ENCODE results near the gene VPS16. TPM values are rescaled to one million over a fixed set of nuclear protein-coding genes. Genes with fewer than 3 reads are reported as not detected.

VPS16 gene
- total RNA-seq, 1 experiment from 2014 or later, result 49.9 TPM

DNA sequence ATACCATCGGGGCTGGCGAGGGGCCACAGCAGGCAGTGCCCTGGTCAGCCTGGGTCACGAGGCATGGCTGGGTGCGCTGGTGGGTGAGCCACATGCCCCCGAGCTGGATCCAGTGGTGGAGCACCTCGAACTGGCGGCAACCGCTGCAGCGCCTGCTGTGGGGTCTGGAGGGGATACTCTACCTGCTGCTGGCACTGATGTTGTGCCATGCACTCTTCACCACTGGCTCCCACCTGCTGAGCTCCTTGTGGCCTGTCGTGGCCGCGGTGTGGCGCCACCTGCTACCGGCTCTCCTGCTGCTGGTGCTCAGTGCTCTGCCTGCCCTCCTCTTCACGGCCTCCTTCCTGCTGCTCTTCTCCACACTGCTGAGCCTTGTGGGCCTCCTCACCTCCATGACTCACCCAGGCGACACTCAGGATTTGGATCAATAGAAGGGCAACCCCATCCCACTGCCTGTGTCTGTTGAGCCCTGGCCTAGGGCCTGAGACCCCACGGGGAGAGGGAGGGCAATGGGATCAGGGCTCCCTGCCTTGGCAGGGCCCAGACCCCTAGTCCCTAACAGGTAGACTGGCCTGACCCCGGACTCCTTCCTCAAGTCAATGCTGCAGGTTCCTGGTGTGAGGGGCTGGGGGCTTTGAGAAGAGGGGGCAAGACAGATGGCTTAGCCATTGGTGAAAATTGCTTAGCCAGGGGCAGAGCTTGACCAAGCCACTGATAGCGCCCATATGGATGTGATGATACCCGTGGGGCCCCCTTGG, 23.8 kb upstream of the VPS16 start:
- H2AFZ ChIP-seq (ENCODE audit: low read length), result no peak overlapping the region
- no peak overlapping the region for H3K9ac ChIP-seq (ENCODE audit: low read length)
- no peaks in the 10 kb centered on the region for H3F3A ChIP-seq (ENCODE audit: low read length, unreplicated experiment)
- CTCF ChIA-PET, result no interaction called here
- H3K9me2 ChIP-seq (replicated peaks; ENCODE audit: low read length), result no peaks in the 10 kb centered on the region
- no peaks in the 10 kb centered on the region for H4K20me1 ChIP-seq (ENCODE audit: low read length)
- peaks cover 19% of the 10 kb centered on the region for H3K4me1 ChIP-seq (ENCODE audit: insufficient read depth, low read length)
- no peak overlapping the region for H3K4me3 ChIP-seq (ENCODE audit: low read length)
- H3K36me3 ChIP-seq (ENCODE audit: low read depth, low read length), result no peaks in the 10 kb centered on the region
- intact Hi-C loops (cut with micrococcal nuclease), result no loop called here
- no peaks in the 10 kb centered on the region for H3K79me2 ChIP-seq (ENCODE audit: low read length)
- BruUV-seq (replicated peaks), result no TSS peak
- TF ChIP-seq EZH2 (IDR thresholded peaks at IDR 0.05; ENCODE audit: low read length, unreplicated experiment) (no peak), EZH2phosphoT487 (IDR thresholded peaks at IDR 0.05; ENCODE audit: borderline replicate concordance, low read length) (no peak)
- TF ChIP-seq, protein P1, sequence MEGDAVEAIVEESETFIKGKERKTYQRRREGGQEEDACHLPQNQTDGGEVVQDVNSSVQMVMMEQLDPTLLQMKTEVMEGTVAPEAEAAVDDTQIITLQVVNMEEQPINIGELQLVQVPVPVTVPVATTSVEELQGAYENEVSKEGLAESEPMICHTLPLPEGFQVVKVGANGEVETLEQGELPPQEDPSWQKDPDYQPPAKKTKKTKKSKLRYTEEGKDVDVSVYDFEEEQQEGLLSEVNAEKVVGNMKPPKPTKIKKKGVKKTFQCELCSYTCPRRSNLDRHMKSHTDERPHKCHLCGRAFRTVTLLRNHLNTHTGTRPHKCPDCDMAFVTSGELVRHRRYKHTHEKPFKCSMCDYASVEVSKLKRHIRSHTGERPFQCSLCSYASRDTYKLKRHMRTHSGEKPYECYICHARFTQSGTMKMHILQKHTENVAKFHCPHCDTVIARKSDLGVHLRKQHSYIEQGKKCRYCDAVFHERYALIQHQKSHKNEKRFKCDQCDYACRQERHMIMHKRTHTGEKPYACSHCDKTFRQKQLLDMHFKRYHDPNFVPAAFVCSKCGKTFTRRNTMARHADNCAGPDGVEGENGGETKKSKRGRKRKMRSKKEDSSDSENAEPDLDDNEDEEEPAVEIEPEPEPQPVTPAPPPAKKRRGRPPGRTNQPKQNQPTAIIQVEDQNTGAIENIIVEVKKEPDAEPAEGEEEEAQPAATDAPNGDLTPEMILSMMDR (conservative IDR thresholded peaks at IDR 0.05; ENCODE audit: low read depth, low read length), result no peak
- no peak overlapping the region for H3K4me2 ChIP-seq (ENCODE audit: low read length)
- POLR2A ChIA-PET (ENCODE audit: unreplicated experiment), result no interaction called here
- ATAC-seq, result no peak
- no peak overlapping the region for H3K27ac ChIP-seq (ENCODE audit: low read length)
- no peak for DNase-seq
- no peaks in the 10 kb centered on the region for H3K9me3 ChIP-seq (ENCODE audit: low read length)
- H3K27me3 ChIP-seq (ENCODE audit: low read length), result no peaks in the 10 kb centered on the region

DNA sequence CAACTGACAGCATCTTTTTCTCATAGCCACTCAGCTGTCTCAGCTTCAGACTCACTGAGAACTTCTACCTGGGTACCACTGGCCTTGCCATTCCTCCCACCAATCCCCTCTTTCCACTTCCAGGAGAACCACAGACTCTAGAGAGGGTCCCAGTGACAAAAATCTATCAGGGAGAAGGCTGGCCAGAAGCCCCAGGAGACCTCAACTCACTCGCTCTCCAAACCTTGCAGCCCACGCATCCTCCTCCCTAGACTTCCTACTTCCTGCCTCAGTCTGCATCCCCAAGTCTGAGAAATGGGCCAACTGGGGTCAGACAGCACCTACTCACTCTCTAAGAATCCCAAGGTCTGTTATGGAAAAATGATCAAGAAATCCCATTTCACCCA, 23.2 kb upstream of the VPS16 start:
- Histone ChIP-seq H3F3A (ENCODE audit: low read length, unreplicated experiment) (no peaks in the 10 kb centered on the region), H2AFZ (ENCODE audit: low read length) (no peak overlapping the region), H3K9me3 (ENCODE audit: low read length) (no peaks in the 10 kb centered on the region), H4K20me1 (ENCODE audit: low read length) (no peaks in the 10 kb centered on the region), H3K36me3 (ENCODE audit: low read depth, low read length) (no peaks in the 10 kb centered on the region), H3K9me2 (replicated peaks; ENCODE audit: low read length) (no peaks in the 10 kb centered on the region), H3K4me3 (ENCODE audit: low read length) (no peak overlapping the region), H3K4me1 (ENCODE audit: insufficient read depth, low read length) (peaks cover 19% of the 10 kb centered on the region), H3K27me3 (ENCODE audit: low read length) (peaks cover 3% of the 10 kb centered on the region; the same call in 1 of the 2 replicates), H3K4me2 (ENCODE audit: low read length) (no peak overlapping the region), H3K79me2 (ENCODE audit: low read length) (no peaks in the 10 kb centered on the region), H3K27ac (ENCODE audit: low read length) (no peak overlapping the region), H3K9ac (ENCODE audit: low read length) (no peak overlapping the region)
- ATAC-seq (no peak), DNase-seq (no peak)
- TF ChIP-seq EZH2 (IDR thresholded peaks at IDR 0.05; ENCODE audit: low read length, unreplicated experiment) (no peak), EZH2phosphoT487 (IDR thresholded peaks at IDR 0.05; ENCODE audit: borderline replicate concordance, low read length) (no peak)
- TF ChIP-seq, protein P1 (conservative IDR thresholded peaks at IDR 0.05; ENCODE audit: low read depth, low read length), result no peak
- intact Hi-C loops (cut with micrococcal nuclease), result no loop called here
- ChIA-PET CTCF (no interaction called here), POLR2A (ENCODE audit: unreplicated experiment) (no interaction called here)
- BruUV-seq (replicated peaks), result no TSS peak

DNA sequence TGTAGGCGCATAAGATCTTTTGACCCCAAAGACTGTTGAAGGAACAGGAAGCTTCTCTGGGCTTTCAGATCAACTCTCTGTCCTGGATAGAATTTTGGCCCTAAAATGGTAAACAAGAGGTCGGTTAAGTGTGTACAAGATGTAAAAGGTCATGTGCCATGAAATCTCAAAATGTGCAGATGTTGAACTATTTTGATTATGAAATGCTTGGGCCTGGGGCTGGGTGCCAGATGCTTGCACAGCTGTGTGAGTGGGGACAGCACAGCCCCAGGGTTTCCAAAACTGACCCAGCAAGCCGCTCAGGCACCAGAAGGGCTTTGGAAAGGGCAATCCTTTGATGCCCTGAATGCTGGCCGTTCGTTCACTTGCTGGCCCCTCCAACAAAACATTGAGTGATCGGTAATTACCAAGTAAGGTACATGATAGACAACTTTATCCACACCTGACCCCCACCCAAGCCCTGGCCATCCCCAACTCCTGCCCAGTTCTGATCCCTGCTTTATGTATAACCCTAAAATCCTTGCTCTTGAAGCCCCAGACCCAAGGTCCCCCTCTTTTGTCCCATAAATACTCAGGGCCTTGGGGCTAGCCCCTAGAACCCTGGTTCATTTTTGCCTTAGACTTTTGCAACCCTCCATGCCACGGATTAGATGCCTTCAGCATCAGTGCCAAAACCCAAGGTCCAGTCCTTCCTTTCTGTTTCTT, 22.5 kb upstream of the VPS16 start:
- POLR2A ChIA-PET (ENCODE audit: unreplicated experiment), result no interaction called here

More for the DNA sequence above, 22.5 kb upstream of the VPS16 start:
- peaks cover 3% of the 10 kb centered on the region; the same call in 1 of the 2 replicates for H3K27me3 ChIP-seq (ENCODE audit: low read length)
- no peaks in the 10 kb centered on the region for H3K9me3 ChIP-seq (ENCODE audit: low read length)
- CTCF ChIA-PET, result no interaction called here
- H2AFZ ChIP-seq (ENCODE audit: low read length), result no peak overlapping the region
- no peak overlapping the region for H3K4me2 ChIP-seq (ENCODE audit: low read length)
- intact Hi-C loops (cut with micrococcal nuclease), result no loop called here
- H3K36me3 ChIP-seq (ENCODE audit: low read depth, low read length), result no peaks in the 10 kb centered on the region
- BruUV-seq (replicated peaks), result no TSS peak
- no peaks in the 10 kb centered on the region for H3F3A ChIP-seq (ENCODE audit: low read length, unreplicated experiment)
- H4K20me1 ChIP-seq (ENCODE audit: low read length), result no peaks in the 10 kb centered on the region
- DNase-seq, result no peak
- no peak overlapping the region for H3K27ac ChIP-seq (ENCODE audit: low read length)
- no peaks in the 10 kb centered on the region for H3K9me2 ChIP-seq (replicated peaks; ENCODE audit: low read length)
- H3K4me3 ChIP-seq (ENCODE audit: low read length), result no peak overlapping the region
- no peak for ATAC-seq
- H3K4me1 ChIP-seq (ENCODE audit: insufficient read depth, low read length), result peaks cover 19% of the 10 kb centered on the region
- H3K9ac ChIP-seq (ENCODE audit: low read length), result no peak overlapping the region
- TF ChIP-seq EZH2 (IDR thresholded peaks at IDR 0.05; ENCODE audit: low read length, unreplicated experiment) (no peak), EZH2phosphoT487 (IDR thresholded peaks at IDR 0.05; ENCODE audit: borderline replicate concordance, low read length) (no peak)
- TF ChIP-seq, protein P1 (conservative IDR thresholded peaks at IDR 0.05; ENCODE audit: low read depth, low read length), result no peak
- H3K79me2 ChIP-seq (ENCODE audit: low read length), result no peaks in the 10 kb centered on the region

All from PC-3 (cell line).